ENCODE data around the gene DNAJA2.

DNAJA2 gene

DNA sequence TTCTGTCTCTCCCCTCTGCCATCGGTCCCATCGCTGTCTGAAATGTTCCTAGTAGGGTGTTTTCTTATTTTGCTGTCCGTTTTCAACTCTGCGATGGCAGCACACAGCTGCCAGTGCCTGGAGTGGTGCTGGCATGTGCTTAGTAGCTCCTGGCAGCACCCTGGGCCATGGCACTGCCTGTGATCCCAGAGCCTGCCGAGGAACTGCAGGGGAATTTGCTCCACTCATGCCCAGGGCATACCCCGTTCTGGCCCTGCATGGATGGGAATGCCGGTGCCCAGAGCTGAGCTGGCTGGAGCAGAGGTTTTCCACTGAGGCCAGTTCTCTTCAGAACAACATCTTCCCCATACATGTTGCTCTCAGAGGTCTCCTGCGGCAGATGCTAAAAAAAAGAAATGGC lies 46.2 kb downstream of the DNAJA2 start:
- DNase-seq (ENCODE audit: low read depth, low spot score) = no peak

DNA sequence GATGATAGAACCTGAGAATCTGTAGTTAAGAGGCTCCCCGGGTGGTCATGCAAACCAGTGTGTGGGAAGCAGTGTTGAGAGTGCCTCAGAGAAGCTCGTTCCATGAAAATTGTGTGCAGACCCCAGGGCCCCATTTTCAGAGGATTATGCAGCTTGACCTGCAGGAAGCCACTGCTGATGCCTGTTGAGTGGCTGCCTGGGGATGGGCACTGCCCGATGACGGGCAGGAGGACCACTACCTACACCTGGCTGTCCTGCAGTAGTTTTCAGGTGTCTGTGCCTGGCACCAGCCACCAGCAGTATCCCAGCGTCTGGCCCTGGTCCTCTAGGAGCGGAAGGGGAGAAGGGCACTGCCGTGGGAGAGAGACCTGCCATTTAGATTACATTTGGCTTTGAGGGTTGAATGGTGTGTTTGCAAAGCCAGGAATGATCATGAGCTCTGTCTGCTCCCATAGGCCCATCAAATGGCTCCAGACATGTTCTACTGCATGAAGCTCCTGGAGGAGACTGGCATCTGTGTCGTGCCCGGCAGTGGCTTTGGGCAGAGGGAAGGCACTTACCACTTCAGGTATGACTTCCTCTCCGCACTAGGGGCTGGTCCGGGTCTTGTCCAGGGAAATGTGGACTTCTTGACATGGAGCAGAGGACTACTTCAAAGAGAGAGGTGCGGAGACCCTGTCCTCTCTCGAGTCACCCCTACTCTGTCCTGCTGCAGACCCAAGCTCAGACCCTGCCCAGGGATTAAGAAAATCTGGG lies 46.8 kb downstream of the DNAJA2 start:
- no peak for DNase-seq (ENCODE audit: low read depth, low spot score)

DNA sequence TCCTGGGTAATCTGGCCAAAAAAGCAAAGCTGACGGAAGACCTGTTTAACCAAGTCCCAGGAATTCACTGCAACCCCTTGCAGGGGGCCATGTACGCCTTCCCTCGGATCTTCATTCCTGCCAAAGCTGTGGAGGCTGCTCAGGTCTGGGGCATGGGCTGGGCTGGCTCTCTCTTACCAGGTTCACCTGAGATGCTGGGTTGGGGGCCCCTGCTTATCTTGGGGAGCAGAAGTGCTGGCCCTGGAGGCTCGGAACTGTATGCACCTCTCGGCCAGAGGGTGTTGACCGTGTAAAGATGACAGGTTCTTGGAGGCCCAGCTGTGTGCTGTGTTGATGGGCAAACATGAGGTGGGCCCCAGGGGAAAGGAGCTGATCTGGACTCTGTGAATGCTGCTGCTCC lies 49.1 kb downstream of the DNAJA2 start:
- DNase-seq (ENCODE audit: low read depth, low spot score) = no peak

DNA sequence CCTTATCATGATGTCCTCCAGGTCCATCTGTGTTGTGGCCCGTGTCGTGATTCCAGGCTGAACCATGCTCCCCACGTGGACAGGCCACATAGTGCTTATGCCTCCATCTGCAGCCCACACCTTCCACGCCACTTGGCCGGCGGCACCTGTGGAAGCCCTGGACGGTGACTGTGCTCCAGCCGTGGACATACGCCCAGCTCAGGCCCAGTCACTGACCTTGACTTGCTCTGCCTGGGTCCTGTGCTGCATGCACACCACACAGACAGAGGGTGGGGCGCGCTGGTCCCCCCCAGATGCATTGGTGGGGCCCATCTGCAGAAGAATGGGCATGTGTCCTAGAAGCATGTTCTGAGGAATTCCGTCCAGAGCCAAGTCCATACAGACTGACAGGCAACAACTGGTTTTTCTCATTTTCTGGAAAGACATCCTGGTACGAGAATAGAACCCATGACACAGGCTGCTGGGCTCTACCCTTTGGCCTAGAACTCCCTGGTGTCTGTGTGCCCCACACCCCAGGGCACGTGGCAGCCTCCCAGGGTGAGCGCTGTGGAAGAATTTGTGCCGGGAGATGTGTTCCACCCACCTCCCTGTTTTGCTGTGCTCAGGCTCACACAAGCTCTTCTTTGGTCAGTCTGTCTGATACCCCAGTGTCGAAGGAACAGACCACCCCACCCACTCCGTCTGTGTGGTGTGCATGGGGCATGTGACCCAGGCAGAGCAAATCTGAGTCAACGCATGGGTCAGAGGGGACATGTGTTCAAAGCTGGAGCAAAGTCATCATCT lies 49.8 kb downstream of the DNAJA2 start:
- DNase-seq (ENCODE audit: low read depth, low spot score) = no peak

DNA sequence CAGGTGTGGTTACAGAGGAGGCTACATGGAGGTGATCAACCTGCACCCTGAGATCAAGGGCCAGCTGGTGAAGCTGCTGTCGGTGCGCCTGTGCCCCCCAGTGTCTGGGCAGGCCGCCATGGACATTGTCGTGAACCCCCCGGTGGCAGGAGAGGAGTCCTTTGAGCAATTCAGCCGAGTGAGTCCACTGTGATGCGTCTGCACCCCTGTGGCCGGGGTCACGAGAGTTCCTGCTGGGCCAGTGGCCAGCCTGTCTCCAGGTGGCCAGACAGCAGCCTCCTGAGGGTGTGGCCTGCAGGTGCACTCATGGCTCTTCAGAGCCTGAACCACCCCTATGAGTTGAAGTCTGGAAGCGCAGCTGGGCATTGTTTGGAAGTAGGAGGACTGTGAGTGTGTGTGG lies 51.2 kb downstream of the DNAJA2 start:
- no peak for DNase-seq (ENCODE audit: low read depth, low spot score)

DNA sequence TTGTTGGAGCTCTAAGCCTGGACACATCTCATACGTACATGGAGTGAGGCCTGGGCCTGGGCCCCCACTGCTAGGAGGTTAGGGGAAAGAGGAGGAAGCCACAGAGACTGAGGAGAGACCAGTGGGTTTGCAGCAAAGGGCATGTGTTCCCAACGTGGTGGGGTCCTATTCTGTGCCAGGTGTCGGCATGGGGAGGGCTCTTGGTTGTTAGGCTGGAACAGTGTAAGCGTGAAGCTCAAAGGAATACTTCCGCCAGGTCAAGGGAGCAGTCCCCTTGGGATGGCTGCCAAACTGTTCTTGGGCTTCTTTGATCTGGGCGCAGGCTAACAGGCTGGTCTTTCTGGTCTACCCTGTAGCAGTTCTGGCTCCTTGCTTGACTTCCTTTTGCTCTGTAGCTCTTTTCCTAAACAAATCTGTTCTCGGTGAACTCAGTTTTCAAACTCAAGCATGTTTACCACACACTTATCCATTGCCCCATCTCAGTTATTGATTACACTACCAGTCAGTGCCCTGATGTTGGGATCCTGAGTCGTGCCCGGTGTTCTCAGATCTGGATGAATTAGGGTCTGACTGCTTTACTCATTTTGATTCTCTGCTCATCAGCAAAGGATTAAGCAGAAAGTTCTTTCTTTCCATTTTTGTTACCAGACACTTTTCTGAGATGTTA lies 52.9 kb downstream of the DNAJA2 start:
- DNase-seq (ENCODE audit: low read depth, low spot score) = no peak

DNA sequence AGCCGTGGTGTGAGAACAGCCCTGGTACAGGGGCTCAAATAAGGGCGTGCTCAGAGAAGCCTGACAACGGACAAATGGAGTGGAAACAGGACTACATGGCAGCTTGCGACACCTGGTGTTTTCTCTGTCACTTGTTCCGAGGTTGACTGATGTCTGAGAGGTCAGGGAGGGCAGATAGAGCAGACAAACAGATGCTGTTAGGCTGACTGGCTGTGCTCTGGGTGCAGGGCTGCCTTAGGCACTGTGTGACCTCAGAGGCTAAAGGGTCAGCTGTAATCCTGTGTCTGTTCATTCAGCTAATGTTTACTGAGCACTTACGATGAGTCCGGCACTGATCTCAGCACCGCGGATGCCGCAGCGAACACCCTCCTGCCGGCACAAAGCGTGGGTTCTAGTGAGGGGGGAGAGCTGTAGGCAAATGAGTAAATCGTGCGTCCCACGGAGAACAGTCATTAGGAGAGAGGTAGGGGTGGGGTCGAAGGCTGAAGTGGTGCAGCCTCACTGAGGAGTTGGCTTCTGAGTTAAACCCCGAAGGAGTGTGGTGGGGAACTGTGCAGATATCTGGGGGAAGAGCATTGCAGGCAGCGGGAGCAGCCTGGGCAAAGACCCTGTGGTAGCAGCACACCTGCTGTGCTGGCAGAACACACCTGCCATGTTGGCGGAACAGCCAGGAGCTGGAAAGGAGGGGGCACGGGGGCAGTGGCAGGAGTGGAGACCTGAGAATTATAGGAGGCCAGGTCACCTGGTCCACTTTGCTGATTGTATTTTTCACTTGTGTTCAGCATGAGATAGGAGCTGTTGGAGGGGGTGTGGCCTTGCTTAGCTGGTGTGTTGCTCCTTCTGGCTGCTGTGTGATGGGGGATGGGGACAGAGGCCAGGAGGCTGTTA lies 54.3 kb downstream of the DNAJA2 start:
- DNase-seq (ENCODE audit: low read depth, low spot score) = no peak

DNA sequence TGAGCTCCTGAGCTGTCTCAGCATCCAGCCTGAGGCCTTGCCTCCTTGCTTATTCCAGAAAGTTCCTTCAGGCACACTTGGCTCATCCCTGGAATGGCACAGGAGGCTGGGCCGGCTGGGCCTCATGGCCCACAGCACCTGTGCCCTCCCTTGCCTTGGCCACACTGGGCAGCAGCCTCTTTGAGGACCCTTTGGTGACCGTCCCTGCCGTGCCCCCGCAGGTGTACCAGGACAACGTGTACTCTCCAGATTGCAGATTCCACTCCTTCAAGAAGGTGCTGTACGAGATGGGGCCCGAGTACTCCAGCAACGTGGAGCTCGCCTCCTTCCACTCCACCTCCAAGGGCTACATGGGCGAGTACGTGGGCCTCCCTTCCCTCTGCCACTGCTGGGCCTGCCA lies 55.1 kb downstream of the DNAJA2 start:
- DNase-seq (ENCODE audit: low read depth, low spot score) = no peak

DNA sequence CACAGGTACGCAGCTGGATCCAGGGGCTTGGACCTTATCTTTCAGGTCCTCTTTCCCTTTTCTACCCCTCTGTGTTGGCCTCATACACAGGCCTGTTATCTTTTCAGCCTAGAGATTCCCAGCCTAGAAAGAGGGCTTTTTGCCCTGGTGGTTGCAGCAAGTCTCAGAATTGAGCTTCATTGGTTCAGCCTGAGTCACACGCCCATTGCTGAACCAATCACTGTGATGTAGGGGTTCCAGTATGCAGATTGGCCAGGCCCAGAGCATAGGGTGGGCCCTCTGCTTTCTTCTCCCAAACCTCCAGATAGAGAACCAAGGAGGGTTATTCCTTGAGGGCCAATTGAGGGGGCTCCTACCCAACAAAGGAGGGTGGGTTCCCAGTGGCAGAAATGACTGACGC lies 56.5 kb downstream of the DNAJA2 start:
- DNase-seq (ENCODE audit: low read depth, low spot score) = no peak

DNA sequence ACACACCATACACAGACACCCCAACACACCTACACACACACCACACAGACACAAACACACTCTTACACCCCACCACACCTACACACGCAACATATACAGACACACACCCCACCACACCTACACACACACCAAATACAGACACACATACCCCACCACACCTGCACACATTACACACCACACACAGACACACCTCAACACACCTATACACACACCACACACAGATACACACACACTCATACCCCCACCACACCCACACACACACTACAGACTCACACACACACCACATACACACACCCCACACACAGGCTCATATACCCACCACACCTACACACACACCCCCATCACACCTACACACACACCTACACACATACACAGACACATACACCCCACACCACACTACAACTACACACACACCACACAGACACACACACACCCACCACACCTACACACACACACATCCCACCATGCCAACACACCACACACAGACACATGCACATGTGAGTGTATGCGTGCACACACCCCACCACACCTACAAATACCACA lies 57.9 kb downstream of the DNAJA2 start:
- no peak for DNase-seq (ENCODE audit: low read depth, low spot score)

DNA sequence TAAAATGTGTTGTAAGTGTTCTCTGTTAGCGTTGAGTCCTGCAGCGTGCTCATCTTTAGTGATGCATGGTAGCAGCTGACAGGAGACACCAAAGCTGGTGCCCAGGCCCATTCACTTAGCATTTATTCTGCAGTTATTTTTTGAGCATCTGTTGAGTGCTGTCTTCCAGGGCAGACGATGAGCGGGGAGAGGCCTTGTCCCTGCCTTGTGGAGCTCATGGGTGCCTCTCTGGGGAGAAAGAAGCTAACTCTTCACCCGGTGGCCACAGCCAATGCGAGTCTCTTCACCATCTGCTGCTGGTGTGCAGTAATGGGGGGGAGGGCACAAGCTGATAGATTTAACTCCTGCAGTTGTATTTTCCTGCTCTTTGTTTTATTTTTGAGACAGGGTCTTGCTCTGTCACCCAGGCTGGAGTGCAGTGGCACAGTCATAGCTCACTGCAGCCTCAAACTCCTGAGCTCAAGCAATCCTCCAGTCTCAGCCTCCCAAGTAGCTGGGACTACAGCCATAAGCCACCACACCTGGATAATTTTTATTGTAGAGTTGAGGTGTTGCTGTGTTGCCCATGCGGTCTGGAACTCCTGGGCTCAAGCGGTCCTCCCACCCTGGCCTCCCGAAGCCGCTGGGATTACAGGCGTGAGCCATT lies 58.8 kb downstream of the DNAJA2 start:
- DNase-seq (ENCODE audit: low read depth, low spot score) = no peak

DNA sequence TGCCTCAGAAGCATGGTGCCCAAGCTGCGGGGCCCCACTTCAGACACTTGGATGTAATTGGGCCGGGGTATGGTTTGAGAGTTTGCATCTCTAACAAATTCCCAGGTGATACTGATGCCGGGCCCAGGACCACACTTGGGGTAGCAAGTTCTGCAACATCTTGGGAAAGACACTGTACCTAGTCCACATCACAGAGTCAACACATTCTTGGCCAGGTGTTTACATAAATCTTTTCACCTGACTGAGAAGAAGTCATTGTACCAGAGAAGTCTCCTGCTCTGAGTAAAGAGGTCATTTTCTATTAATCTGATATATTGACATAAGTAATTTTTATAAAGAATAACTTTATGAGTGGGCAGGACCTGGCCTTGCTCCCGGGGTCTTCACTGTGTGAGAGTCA lies 61.8 kb downstream of the DNAJA2 start:
- DNase-seq (ENCODE audit: low read depth, low spot score) = no peak

DNA sequence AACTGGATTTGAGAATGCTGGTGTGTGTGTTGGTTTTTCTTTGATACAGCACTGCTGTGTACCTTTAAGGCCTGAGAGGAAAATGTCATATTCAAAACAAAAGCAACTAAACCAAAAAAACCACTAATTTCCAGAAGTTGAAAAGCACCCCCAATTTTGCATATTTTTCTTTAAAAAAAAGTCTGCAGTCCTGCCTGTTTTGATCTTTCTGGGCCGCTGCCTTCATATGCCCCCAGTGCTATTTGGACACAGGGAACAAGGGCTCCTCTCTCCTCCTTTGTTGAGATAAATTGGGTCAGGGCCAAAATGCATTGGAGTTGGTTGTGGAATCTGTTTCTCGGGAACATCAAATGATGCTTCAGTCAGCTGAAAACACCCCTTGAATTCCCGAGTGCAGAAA lies 62.4 kb downstream of the DNAJA2 start:
- DNase-seq (ENCODE audit: low read depth, low spot score) = no peak

DNA sequence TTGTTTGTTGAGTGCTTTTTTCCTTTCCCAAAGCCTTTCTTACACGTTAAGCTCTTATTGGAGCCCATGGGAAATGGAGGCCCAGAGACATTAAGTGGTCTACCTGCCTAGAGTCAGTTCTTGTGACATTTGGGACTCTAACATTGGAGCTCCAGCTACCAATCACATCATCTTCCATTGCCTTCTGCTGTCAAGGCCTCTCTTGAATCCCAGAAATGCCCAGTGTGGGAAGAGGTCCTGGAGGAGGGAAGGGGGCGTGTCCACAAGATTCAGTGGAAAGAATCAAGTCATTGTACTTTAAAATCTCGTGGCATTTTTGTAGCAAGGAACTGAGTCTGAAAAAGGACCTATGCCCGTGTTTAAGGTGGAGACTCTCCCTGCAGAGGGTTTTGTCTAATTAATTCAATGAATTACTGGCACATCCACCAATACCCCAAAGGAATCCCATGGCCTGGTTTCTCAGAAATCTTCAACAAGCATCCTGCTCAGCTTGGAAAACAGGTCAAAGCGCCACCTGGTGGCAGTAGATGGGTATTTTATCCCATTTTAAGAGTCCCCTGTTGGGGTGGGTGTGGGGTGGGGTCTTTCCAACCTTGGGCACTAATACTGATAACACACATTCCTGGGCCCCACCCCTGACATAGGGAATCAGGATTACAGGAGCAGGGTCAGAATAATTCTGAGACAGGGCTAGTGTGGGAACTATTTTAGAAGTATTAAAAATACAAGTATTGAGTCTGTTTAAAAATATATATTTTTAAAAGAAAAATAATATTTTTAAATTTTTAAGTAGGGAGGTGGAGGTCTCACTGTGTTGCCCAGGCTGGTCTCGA lies 64.7 kb downstream of the DNAJA2 start:
- DNase-seq (ENCODE audit: low read depth, low spot score) = peak; percentile 19

DNA sequence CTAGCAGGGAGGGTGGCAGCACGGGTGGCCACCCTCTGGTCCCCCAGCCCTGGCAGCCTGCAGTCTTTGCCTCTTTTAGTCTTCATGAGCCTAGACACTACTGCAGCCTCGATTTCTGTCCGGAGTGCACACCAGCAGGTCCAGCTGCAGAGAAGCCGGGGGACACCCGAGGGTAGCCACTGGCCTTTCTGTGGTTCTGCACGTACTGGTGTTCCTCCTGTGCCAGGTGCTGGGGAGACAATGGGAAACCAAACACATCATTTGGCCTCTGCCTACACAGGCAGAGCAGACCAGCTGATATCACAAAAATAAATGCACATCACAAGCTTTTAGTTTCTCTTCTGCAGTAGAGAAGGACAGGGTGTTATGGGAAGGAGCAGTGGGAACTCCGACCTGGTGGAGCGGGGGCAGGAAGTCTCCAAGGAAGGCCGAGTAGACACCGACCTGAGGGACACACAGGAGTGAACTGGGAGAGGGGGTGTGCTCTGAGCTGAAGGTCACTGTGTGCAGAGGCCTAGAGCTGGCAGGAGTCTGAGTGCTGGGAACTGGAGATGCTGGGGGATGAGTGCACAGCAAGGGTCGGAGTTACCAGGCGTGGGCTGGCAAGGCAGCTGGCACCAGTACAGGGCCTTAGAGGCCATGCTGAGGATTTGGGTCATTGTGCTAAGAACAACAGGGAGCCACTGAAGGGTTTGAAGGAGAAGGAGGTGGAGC lies 66.3 kb downstream of the DNAJA2 start:
- no peak for DNase-seq (ENCODE audit: low read depth, low spot score)

DNA sequence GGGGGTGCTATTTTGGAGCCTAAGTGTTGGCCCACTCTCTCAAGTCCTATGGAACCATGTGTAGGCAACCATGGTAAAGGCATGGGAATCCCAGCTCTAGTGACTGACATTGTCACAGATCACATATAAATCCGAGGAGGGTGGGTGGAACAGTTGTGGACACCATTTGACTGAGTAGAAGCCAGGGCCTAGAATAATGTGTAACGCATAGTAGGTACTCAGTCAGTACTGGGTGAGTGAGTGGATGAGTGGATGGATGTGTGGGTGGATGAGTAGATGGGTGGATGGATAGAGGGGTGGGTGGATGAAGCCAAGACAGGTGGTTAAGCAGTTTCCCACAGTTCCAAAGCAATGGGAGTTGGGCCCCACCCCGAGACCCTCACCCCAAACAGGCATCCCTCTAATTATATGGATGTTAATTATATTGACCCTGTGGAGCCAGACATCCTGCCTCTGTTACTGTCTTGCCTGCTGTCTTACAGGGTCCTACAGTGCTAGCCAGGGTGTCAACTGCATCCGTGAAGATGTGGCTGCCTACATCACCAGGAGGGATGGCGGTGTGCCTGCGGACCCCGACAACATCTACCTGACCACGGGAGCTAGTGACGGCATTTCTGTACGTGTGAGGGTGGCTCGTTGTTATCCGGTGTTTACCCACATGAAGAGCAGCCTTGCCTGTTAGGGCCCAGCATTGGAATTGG lies 67.0 kb downstream of the DNAJA2 start:
- no peak for DNase-seq (ENCODE audit: low read depth, low spot score)
